ENCODE results near the gene PNLIPRP1. TPM values are rescaled to one million over a fixed set of nuclear protein-coding genes. Genes with fewer than 3 reads are reported as not detected.

The PNLIPRP1 gene
- total RNA-seq, 1 experiment from 2014 or later = not detected

DNA sequence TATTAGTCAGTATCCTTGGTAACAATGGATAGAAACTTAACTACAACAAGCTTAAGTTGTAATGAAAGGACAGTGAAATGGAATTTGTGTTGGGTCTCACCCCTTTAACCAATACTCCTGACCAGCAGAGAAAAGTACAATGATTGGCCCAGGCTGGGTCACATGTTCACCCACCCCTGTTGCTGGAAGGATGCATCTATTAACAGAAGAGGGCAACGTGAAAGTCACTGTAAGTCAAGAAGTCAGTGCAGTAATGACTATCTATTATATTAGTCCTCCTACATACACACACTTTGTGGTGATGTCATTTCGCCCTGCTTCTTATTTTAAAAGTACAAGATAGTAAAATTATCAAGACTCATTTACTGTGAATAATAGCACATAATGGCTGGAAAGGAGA is 46.2 kb downstream of the PNLIPRP1 start:
- no peak overlapping the region for H2BK15ac ChIP-seq (ENCODE audit: low read depth, low read length)
- no peaks in the 10 kb centered on the region for H3K27me3 ChIP-seq (ENCODE audit: insufficient read depth, low read length)
- no peaks in the 10 kb centered on the region for H4K20me1 ChIP-seq (ENCODE audit: control insufficient read depth, insufficient read depth, insufficient read length)
- no peak overlapping the region for H4K8ac ChIP-seq (replicated peaks; ENCODE audit: insufficient read length, low read depth, low read length)
- no peak overlapping the region for H3K9ac ChIP-seq (ENCODE audit: extremely low read depth, insufficient read length, low read length)
- Mint-ChIP-seq H3K27me3 (ENCODE audit: low read depth) (peaks cover 3% of the 10 kb centered on the region; the same call in 1 of the 2 replicates), H3K4me3 (no peak overlapping the region), H3K9me3 (peaks cover 0 to 5% of the 10 kb centered on the region in 2 experiments; a peak in 2 of 5 replicates), H3K36me3 (ENCODE audit: insufficient read depth in 1 of 3, low read depth in 3 of 3) (no peaks in the 10 kb centered on the region), H3K4me1 (peaks cover 7 to 10% of the 10 kb centered on the region in 2 experiments; a peak in 3 of 4 replicates), H3K27ac (no peak overlapping the region)
- H4K5ac ChIP-seq (ENCODE audit: insufficient read length, low read depth, low read length) = no peak overlapping the region
- no peak for TF ChIP-seq CTCF (conservative IDR thresholded peaks at IDR 0.05)
- no peak overlapping the region for H3K27ac ChIP-seq (ENCODE audit: insufficient read length, low read depth, low read length)
- no peak overlapping the region for H3K23ac ChIP-seq (ENCODE audit: insufficient read length, low read depth, low read length)
- no peak overlapping the region for H3K4me2 ChIP-seq (ENCODE audit: insufficient read depth, insufficient read length, low read length)
- no CpG with 5 or more reads among the region's 2 CpGs for WGBS (ENCODE audit: extremely low coverage, insufficient read length, low lambda C conversion rate)
- no peak overlapping the region for H2BK120ac ChIP-seq (ENCODE audit: low read depth, low read length, poor library complexity, severe bottlenecking)
- H2BK12ac ChIP-seq (ENCODE audit: insufficient read length, low read depth, low read length) = no peak overlapping the region
- no peaks in the 10 kb centered on the region for H3K79me1 ChIP-seq (ENCODE audit: insufficient read depth, low read depth, low read length, poor library complexity, severe bottlenecking)
- H3K23me2 ChIP-seq (ENCODE audit: insufficient read length, low read depth, low read length, poor library complexity, severe bottlenecking) = no peaks in the 10 kb centered on the region
- no peak overlapping the region for H3K18ac ChIP-seq (ENCODE audit: insufficient read length, low read depth, low read length)
- H3K9me3 ChIP-seq (ENCODE audit: control insufficient read depth, low read depth, low read length) = no peaks in the 10 kb centered on the region
- H2AK5ac ChIP-seq (ENCODE audit: insufficient read length, low read length) = no peak overlapping the region
- DNase-seq = no peak
- H3K4ac ChIP-seq (ENCODE audit: low read depth, low read length) = no peak overlapping the region
- H3K4me1 ChIP-seq (ENCODE audit: insufficient read depth, low read length) = no peaks in the 10 kb centered on the region
- H2BK5ac ChIP-seq (ENCODE audit: insufficient read length, low read length) = no peak overlapping the region
- no peak overlapping the region for H3K56ac ChIP-seq (ENCODE audit: insufficient read length, low read depth, low read length)
- H3T11ph ChIP-seq (ENCODE audit: low read length) = no peak overlapping the region
- H3K79me2 ChIP-seq (ENCODE audit: insufficient read depth, low read length) = no peaks in the 10 kb centered on the region
- no peak overlapping the region for H2BK20ac ChIP-seq (ENCODE audit: low read depth, low read length, poor library complexity, severe bottlenecking)
- H4K91ac ChIP-seq (ENCODE audit: insufficient read length, low read depth, low read length) = no peak overlapping the region
- no peak overlapping the region for H3K14ac ChIP-seq (ENCODE audit: insufficient read depth, low read length)
- H2AFZ ChIP-seq (ENCODE audit: low read length) = no peak overlapping the region

Measured in H9 (cell line).